Measurements from ENCODE around the gene ASPSCR1.

ASPSCR1 gene

GRCh38 chr17:82013341-82013740 is 35.9 kb downstream of the ASPSCR1 start:
- CTCF ChIA-PET = interaction anchor here (0.8 to 2.0 kb wide), 3 partner anchors 33 to 53 kb away, joined by 3 to 15 read pairs (median 3); no protein-coding TSS in a partner anchor
- WGBS (ENCODE audit: insufficient coverage) = 17% methylated on average over 20 of the region's 22 CpGs
- peak in 2 of 3 donors; percentile 73 to 80 for DNase-seq

GRCh38 chr17:82013772-82014321 is 36.4 kb downstream of the ASPSCR1 start:
- no peak for DNase-seq
- no peaks in the 10 kb centered on the region for H3K9me3 ChIP-seq (ENCODE audit: control extremely low read depth in 1 of 5, control insufficient read depth in 4 of 5, insufficient read depth in 2 of 5, low read depth in 1 of 5, low read length in 4 of 5)
- CTCF ChIA-PET = interaction anchor here (0.8 to 2.0 kb wide), 3 partner anchors 34 to 54 kb away, joined by 3 to 15 read pairs (median 3); no protein-coding TSS in a partner anchor
- H3K27me3 ChIP-seq (replicated peaks in 2 of 5; ENCODE audit: control insufficient read depth in 4 of 5, insufficient read depth in 5 of 5, low read length in 4 of 5) = no peaks in the 10 kb centered on the region
- H3K4me3 ChIP-seq (ENCODE audit: control insufficient read depth in 1 of 7, extremely low read depth in 1 of 7, insufficient read depth in 4 of 7, low read depth in 2 of 7, low read length in 6 of 7) = no peak overlapping the region
- 92% methylated on average over 16 of the region's 16 CpGs for WGBS (ENCODE audit: insufficient coverage)
- peaks cover 0 to 16% (median 8%) of the 10 kb centered on the region in 4 experiments for H3K36me3 ChIP-seq (ENCODE audit: control insufficient read depth in 4 of 4, insufficient read depth in 4 of 4, low read length in 3 of 4)
- H3K4me1 ChIP-seq (ENCODE audit: control extremely low read depth in 1 of 4, control insufficient read depth in 4 of 4, insufficient read depth in 4 of 4, low read length in 3 of 4) = peaks cover 0 to 40% (median 34%) of the 10 kb centered on the region in 4 experiments
- no peak overlapping the region for H3K27ac ChIP-seq (ENCODE audit: insufficient read depth in 1 of 2, low read depth in 1 of 2, low read length in 2 of 2, poor library complexity in 1 of 2, severe bottlenecking in 2 of 2)
- POLR2A ChIA-PET = interaction anchor here (0.9 kb wide), 1 partner anchor 101 kb away, joined by 3 read pairs; no protein-coding TSS in a partner anchor

More at GRCh38 chr17:82013341-82013740, 35.9 kb downstream of the ASPSCR1 start:
- Histone ChIP-seq H3K36me3 (ENCODE audit: control insufficient read depth in 4 of 4, insufficient read depth in 4 of 4, low read length in 3 of 4) (peaks cover 0 to 11% (median 5%) of the 10 kb centered on the region in 4 experiments), H3K27me3 (replicated peaks in 2 of 5; ENCODE audit: control insufficient read depth in 4 of 5, insufficient read depth in 5 of 5, low read length in 4 of 5) (no peaks in the 10 kb centered on the region), H3K27ac (ENCODE audit: insufficient read depth in 1 of 2, low read depth in 1 of 2, low read length in 2 of 2, poor library complexity in 1 of 2, severe bottlenecking in 2 of 2) (no peak overlapping the region), H3K4me1 (ENCODE audit: control extremely low read depth in 1 of 4, control insufficient read depth in 4 of 4, insufficient read depth in 4 of 4, low read length in 3 of 4) (peaks cover 0 to 41% (median 35%) of the 10 kb centered on the region in 4 experiments), H3K9me3 (ENCODE audit: control extremely low read depth in 1 of 5, control insufficient read depth in 4 of 5, insufficient read depth in 2 of 5, low read depth in 1 of 5, low read length in 4 of 5) (no peaks in the 10 kb centered on the region), H3K4me3 (ENCODE audit: control insufficient read depth in 1 of 7, extremely low read depth in 1 of 7, insufficient read depth in 4 of 7, low read depth in 2 of 7, low read length in 6 of 7) (no peak overlapping the region)
- POLR2A ChIA-PET = interaction anchor here (0.9 kb wide), 1 partner anchor 101 kb away, joined by 3 read pairs; no protein-coding TSS in a partner anchor

- no peaks in the 10 kb centered on the region for H3K9me3 ChIP-seq (ENCODE audit: control extremely low read depth in 1 of 5, control insufficient read depth in 4 of 5, insufficient read depth in 2 of 5, low read depth in 1 of 5, low read length in 4 of 5)
- H3K36me3 ChIP-seq (ENCODE audit: control insufficient read depth in 4 of 4, insufficient read depth in 4 of 4, low read length in 3 of 4) = peaks cover 0 to 19% (median 9%) of the 10 kb centered on the region in 4 experiments
- no peak overlapping the region for H3K27ac ChIP-seq (ENCODE audit: insufficient read depth in 1 of 2, low read depth in 1 of 2, low read length in 2 of 2, poor library complexity in 1 of 2, severe bottlenecking in 2 of 2)
- CTCF ChIA-PET = no interaction called here
- H3K27me3 ChIP-seq (replicated peaks in 2 of 5; ENCODE audit: control insufficient read depth in 4 of 5, insufficient read depth in 5 of 5, low read length in 4 of 5) = no peaks in the 10 kb centered on the region
- DNase-seq = no peak
- H3K4me1 ChIP-seq (ENCODE audit: control extremely low read depth in 1 of 4, control insufficient read depth in 4 of 4, insufficient read depth in 4 of 4, low read length in 3 of 4) = peaks cover 0 to 34% (median 29%) of the 10 kb centered on the region in 4 experiments
- 90% methylated on average over 23 of the region's 23 CpGs for WGBS (ENCODE audit: insufficient coverage)
- no peak overlapping the region for H3K4me3 ChIP-seq (ENCODE audit: control insufficient read depth in 1 of 7, extremely low read depth in 1 of 7, insufficient read depth in 4 of 7, low read depth in 2 of 7, low read length in 6 of 7)
- POLR2A ChIA-PET = no interaction called here
These were observed 37.0 kb downstream of the ASPSCR1 start for GRCh38 chr17:82014432-82014831.

GRCh38 chr17:82014971-82015310 is 37.5 kb downstream of the ASPSCR1 start:
- peaks cover 0 to 30% (median 26%) of the 10 kb centered on the region in 4 experiments for H3K4me1 ChIP-seq (ENCODE audit: control extremely low read depth in 1 of 4, control insufficient read depth in 4 of 4, insufficient read depth in 4 of 4, low read length in 3 of 4)
- 88% methylated on average over 10 of the region's 13 CpGs for WGBS (ENCODE audit: insufficient coverage)
- no peak overlapping the region for H3K27ac ChIP-seq (ENCODE audit: insufficient read depth in 1 of 2, low read depth in 1 of 2, low read length in 2 of 2, poor library complexity in 1 of 2, severe bottlenecking in 2 of 2)
- H3K36me3 ChIP-seq (ENCODE audit: control insufficient read depth in 4 of 4, insufficient read depth in 4 of 4, low read length in 3 of 4) = peaks cover 0 to 19% (median 9%) of the 10 kb centered on the region in 4 experiments
- H3K9me3 ChIP-seq (ENCODE audit: control extremely low read depth in 1 of 5, control insufficient read depth in 4 of 5, insufficient read depth in 2 of 5, low read depth in 1 of 5, low read length in 4 of 5) = no peaks in the 10 kb centered on the region
- no peak for DNase-seq
- H3K4me3 ChIP-seq (ENCODE audit: control insufficient read depth in 1 of 7, extremely low read depth in 1 of 7, insufficient read depth in 4 of 7, low read depth in 2 of 7, low read length in 6 of 7) = no peak overlapping the region
- CTCF ChIA-PET = no interaction called here
- no peaks in the 10 kb centered on the region for H3K27me3 ChIP-seq (replicated peaks in 2 of 5; ENCODE audit: control insufficient read depth in 4 of 5, insufficient read depth in 5 of 5, low read length in 4 of 5)
- POLR2A ChIA-PET = no interaction called here

- Histone ChIP-seq H3K27ac (ENCODE audit: insufficient read depth in 1 of 2, low read depth in 1 of 2, low read length in 2 of 2, poor library complexity in 1 of 2, severe bottlenecking in 2 of 2) (no peak overlapping the region), H3K27me3 (replicated peaks in 2 of 5; ENCODE audit: control insufficient read depth in 4 of 5, insufficient read depth in 5 of 5, low read length in 4 of 5) (no peaks in the 10 kb centered on the region), H3K4me1 (ENCODE audit: control extremely low read depth in 1 of 4, control insufficient read depth in 4 of 4, insufficient read depth in 4 of 4, low read length in 3 of 4) (peaks cover 0 to 30% (median 26%) of the 10 kb centered on the region in 4 experiments), H3K9me3 (ENCODE audit: control extremely low read depth in 1 of 5, control insufficient read depth in 4 of 5, insufficient read depth in 2 of 5, low read depth in 1 of 5, low read length in 4 of 5) (no peaks in the 10 kb centered on the region), H3K4me3 (ENCODE audit: control insufficient read depth in 1 of 7, extremely low read depth in 1 of 7, insufficient read depth in 4 of 7, low read depth in 2 of 7, low read length in 6 of 7) (no peak overlapping the region), H3K36me3 (ENCODE audit: control insufficient read depth in 4 of 4, insufficient read depth in 4 of 4, low read length in 3 of 4) (peaks cover 0 to 19% (median 9%) of the 10 kb centered on the region in 4 experiments)
- ChIA-PET CTCF (interaction anchor here (1.0 to 2.7 kb wide), 3 partner anchors 55 to 61 kb away, joined by 3 to 20 read pairs (median 4); partner anchors contain the start of gene NOTUM), POLR2A (no interaction called here)
- 95% methylated on average over 18 of the region's 24 CpGs for WGBS (ENCODE audit: insufficient coverage)
- DNase-seq = no peak
These were observed 38.0 kb downstream of the ASPSCR1 start for GRCh38 chr17:82015311-82015971.

GRCh38 chr17:82016061-82016874 is 38.8 kb downstream of the ASPSCR1 start:
- H3K4me3 ChIP-seq (ENCODE audit: control insufficient read depth in 1 of 7, extremely low read depth in 1 of 7, insufficient read depth in 4 of 7, low read depth in 2 of 7, low read length in 6 of 7) = no peak overlapping the region
- H3K27ac ChIP-seq (ENCODE audit: insufficient read depth in 1 of 2, low read depth in 1 of 2, low read length in 2 of 2, poor library complexity in 1 of 2, severe bottlenecking in 2 of 2) = no peak overlapping the region
- DNase-seq = no peak
- POLR2A ChIA-PET = interaction anchor here (0.7 kb wide), 1 partner anchor 57 kb away, joined by 3 read pairs; no protein-coding TSS in a partner anchor
- H3K27me3 ChIP-seq (replicated peaks in 2 of 5; ENCODE audit: control insufficient read depth in 4 of 5, insufficient read depth in 5 of 5, low read length in 4 of 5) = no peaks in the 10 kb centered on the region
- peaks cover 0 to 31% (median 29%) of the 10 kb centered on the region in 4 experiments for H3K4me1 ChIP-seq (ENCODE audit: control extremely low read depth in 1 of 4, control insufficient read depth in 4 of 4, insufficient read depth in 4 of 4, low read length in 3 of 4)
- CTCF ChIA-PET = interaction anchor here (1.0 to 2.7 kb wide), 4 partner anchors 14 to 62 kb away, joined by 3 to 20 read pairs (median 4); partner anchors contain the start of gene NOTUM
- 94% methylated on average over 18 of the region's 28 CpGs for WGBS (ENCODE audit: insufficient coverage)
- H3K9me3 ChIP-seq (ENCODE audit: control extremely low read depth in 1 of 5, control insufficient read depth in 4 of 5, insufficient read depth in 2 of 5, low read depth in 1 of 5, low read length in 4 of 5) = no peaks in the 10 kb centered on the region
- peaks cover 0 to 19% (median 9%) of the 10 kb centered on the region in 4 experiments for H3K36me3 ChIP-seq (ENCODE audit: control insufficient read depth in 4 of 4, insufficient read depth in 4 of 4, low read length in 3 of 4)

Measured in common myeloid progenitor, CD34-positive (primary cell).